GM12878 (cell line): ENCODE measurements around the gene CPNE5. TPM values are rescaled to one million over a fixed set of nuclear protein-coding genes. Genes with fewer than 3 reads are reported as not detected.

Experiments used
- ATAC-seq: fragments of 200-7000 bp; cut with Tn5 transposase; 3 replicates; pipeline ENCODE4 v1.9.1; 2020; ENCODE audit warnings: mild to moderate bottlenecking, moderate library complexity
- BruUV-seq: library from RNA; stranded (reverse); fragments of 400-500 nt; replicated peaks from 2 replicates; lab custom pipeline; 2021; lab: Mats Ljungman, UMichigan
- CTCF ChIA-PET: fragments of 300-600 bp; sonication (Branson Sonifier 250); formaldehyde crosslinking; extraction: SDS; loops from one replicate; lab custom pipeline; 2021; ENCODE audit warnings: inconsistent platforms; lab: Yijun Ruan, JAX
- POLR2A ChIA-PET: fragments of 350-600 bp; formaldehyde crosslinking; extraction: SDS; loops from one replicate; lab custom pipeline; 2021; ENCODE audit warnings: inconsistent platforms; lab: Charles Lee
- RAD21 ChIA-PET: fragments of 300-600 bp; sonication (Branson Sonifier 250); formaldehyde crosslinking; loops from one replicate; lab custom pipeline; 2023; ENCODE audit warnings: antibody characterized with exemption; ENCODE audit not compliant: unreplicated experiment; lab: Charles Lee
- SMC1A ChIA-PET: fragments of 300-600 bp; sonication (Branson Sonifier 250); formaldehyde crosslinking; loops from one replicate; lab custom pipeline; 2023; ENCODE audit not compliant: unreplicated experiment, uncharacterized antibody; lab: Charles Lee
- DNase-seq: peaks from one replicate; pipeline ENCODE4 v3.0.0-alpha.2; 2011; ENCODE audit warnings: low read depth, low spot score
- FAIRE-seq: peaks from 3 replicates; lab custom pipeline; 2011; peaks lifted over from hg19 to GRCh38; lab: Jason Lieb, UNC
- H2AFZ ChIP-seq: 2 replicates; pipeline ENCODE4 v1.6.0; 2011; ENCODE audit warnings: low read depth, low read length, control low read depth; ENCODE audit not compliant: control insufficient read depth
- H3K27ac ChIP-seq: 2 replicates; pipeline ENCODE4 v1.5.1; 2011; ENCODE audit warnings: control low read depth; ENCODE audit not compliant: control insufficient read depth, insufficient read depth
- H3K27me3 ChIP-seq, 2 experiments: replicated peaks in 1 of 2; 2 replicates each; pipeline versions ENCODE4 v1.6.0 to v1.6.1; 2011; ENCODE audit warnings: low read length in 1 of 2; ENCODE audit not compliant: control insufficient read depth in 2 of 2, insufficient read depth in 2 of 2
- H3K36me3 ChIP-seq, 2 experiments: 2 replicates each; pipeline ENCODE4 v1.5.1; 2011; ENCODE audit warnings: low read length in 1 of 2; ENCODE audit not compliant: control insufficient read depth in 2 of 2, insufficient read depth in 2 of 2
- H3K4me1 ChIP-seq: 2 replicates; pipeline ENCODE4 v1.6.1; 2011; ENCODE audit warnings: mild to moderate bottlenecking, low read length, moderate library complexity, mixed read lengths; ENCODE audit not compliant: control insufficient read depth, insufficient read depth
- H3K4me2 ChIP-seq: 2 replicates; pipeline ENCODE4 v1.6.0; 2011; ENCODE audit warnings: control low read depth; ENCODE audit not compliant: control insufficient read depth, insufficient read depth
- H3K4me3 ChIP-seq: fragments of 200-600 bp; sonication (generic); 2 replicates; pipeline ENCODE4 v1.5.1; 2016
- H3K79me2 ChIP-seq: 2 replicates; pipeline ENCODE4 v1.6.0; 2011; ENCODE audit warnings: low read length; ENCODE audit not compliant: control insufficient read depth, insufficient read depth
- H3K9ac ChIP-seq: 2 replicates; pipeline ENCODE4 v1.8.0; 2011; ENCODE audit warnings: low read length, control low read depth, mixed read lengths; ENCODE audit not compliant: control insufficient read depth, insufficient read depth
- H3K9me3 ChIP-seq: replicated peaks from 3 replicates; pipeline ENCODE4 v1.5.1; 2011; ENCODE audit warnings: mild to moderate bottlenecking, low read length; ENCODE audit not compliant: control insufficient read depth, insufficient read depth
- H4K20me1 ChIP-seq: 2 replicates; pipeline ENCODE4 v1.6.0; 2011; ENCODE audit not compliant: control insufficient read depth, insufficient read depth
- ATF2 ChIP-seq: IDR thresholded peaks from 2 replicates; pipeline ENCODE4 v1.6.1; 2012; ENCODE audit warnings: low read length, inconsistent platforms
- E2F8 ChIP-seq: fragments of 450-650 bp; IDR thresholded peaks from 2 replicates; pipeline ENCODE4 v1.6.1; 2018; ENCODE audit warnings: mild to moderate bottlenecking, low read depth, moderate library complexity; ENCODE audit not compliant: partially characterized antibody
- EED ChIP-seq: sonication (generic); IDR thresholded peaks from 2 replicates; pipeline ENCODE4 v1.6.1; 2016; ENCODE audit warnings: antibody characterized with exemption, low read depth
- EZH2 ChIP-seq: IDR thresholded peaks from 2 replicates; pipeline ENCODE4 v1.6.1; 2012; ENCODE audit warnings: low read depth, mild to moderate bottlenecking, control low read depth, inconsistent platforms, low read length, borderline replicate concordance; ENCODE audit not compliant: control insufficient read depth
- FOS ChIP-seq: IDR thresholded peaks from 3 replicates; pipeline ENCODE4 v1.6.1; 2011; ENCODE audit warnings: borderline replicate concordance; ENCODE audit not compliant: insufficient read length; ENCODE audit errors: extremely low read depth
- HSF1 ChIP-seq: fragments of 150-350 bp; IDR thresholded peaks from 2 replicates; pipeline ENCODE4 v1.6.1; 2014; ENCODE audit warnings: mild to moderate bottlenecking, low read depth, low read length
- KDM1A ChIP-seq: fragments of 200-600 bp; sonication (generic); IDR thresholded peaks from 2 replicates; pipeline ENCODE4 v1.6.1; 2016; ENCODE audit warnings: borderline replicate concordance
- MXI1 ChIP-seq: fragments of 150-350 bp; IDR thresholded peaks from 2 replicates; pipeline ENCODE4 v1.6.1; 2011; ENCODE audit warnings: low read depth, mild to moderate bottlenecking, inconsistent platforms, low read length, improper control_type of control experiment
- STAT1 ChIP-seq: fragments of 450-650 bp; conservative IDR thresholded peaks from 2 replicates; pipeline ENCODE4 v1.6.1; 2014; ENCODE audit warnings: antibody characterized with exemption, mild to moderate bottlenecking
- TARDBP ChIP-seq: IDR thresholded peaks from 2 replicates; pipeline ENCODE4 v1.6.1; 2016; ENCODE audit warnings: borderline replicate concordance
- TCF12 ChIP-seq: IDR thresholded peaks from 2 replicates; pipeline ENCODE4 v1.6.1; 2011; ENCODE audit warnings: low read depth, mild to moderate bottlenecking, low read length
- ZBTB4 ChIP-seq: fragments of 450-650 bp; formaldehyde crosslinking; IDR thresholded peaks from 2 replicates; pipeline ENCODE4 v1.4.0; 2022; ENCODE audit warnings: mild to moderate bottlenecking, moderate library complexity
- WGBS: methylation state at CpG from one replicate; pipeline ENCODE4 v1.1.6; 2016; ENCODE audit warnings: low lambda C conversion rate; ENCODE audit not compliant: insufficient replicate concordance, insufficient coverage; ENCODE audit errors: missing lambda C conversion rate; 5-methylcytosine and 5-hydroxymethylcytosine counted together
- in situ Hi-C: fragments of 300-500 bp; cut with MboI; formaldehyde crosslinking; loops from 9 replicates; pipeline ENCODE4 v1.14.3; 2018; ENCODE audit warnings: mixed read lengths
- intact Hi-C: fragments of 100-400 bp; cut with micrococcal nuclease; formaldehyde crosslinking; loops from one replicate; pipeline ENCODE4 v1.14.2; 2022; ENCODE audit not compliant: unreplicated experiment
- polyA plus RNA-seq, 11 experiments: library from polyadenylated mRNA; depleted of rRNA in 4 of 11; unstranded in 6 of 11; stranded (reverse) in 5 of 11; fragments of >200 nt; fragmentation: Nextera tagmentation in 4 of 11; fragmentation: Illumina TruSeq in 1 of 11; extraction: Ambion mirVana in 4 of 11; extraction: Trizol in 1 of 11; gene quantifications; 1 replicate in 1 of 11; 2 replicates in 10 of 11; pipeline versions ENCODE4 v1.2.1 to v1.2.3, GENCODE V29; 2011 to 2016; ENCODE audit warnings: inconsistent platforms in 2 of 11, missing spikeins in 2 of 11, low read depth in 1 of 11
- total RNA-seq, 4 experiments: library from RNA; depleted of rRNA in 3 of 4; stranded (reverse); fragments of >200 nt in 3 of 4; fragmentation: Illumina TruSeq in 1 of 4; extraction: Trizol in 1 of 4; gene quantifications; 2 replicates each; pipeline versions ENCODE4 v1.2.1 to v1.2.3, GENCODE V29; 2013 to 2021

CPNE5 gene
- total and polyA plus RNA-seq, 10 of the 15 experiments (the other 5 are each of a cell fraction or from before 2014, with no cell fraction given): 2.4 to 39.1 (median 18.2) TPM

GRCh38 chr6:36738108-36738507 lies 101.1 kb downstream of the CPNE5 start (continued):
- TF ChIP-seq EED (no peak), ZBTB4 (CRISPR knock-in tag) (no peak)

- ChIA-PET RAD21 (interaction anchor here (1.0 kb wide), 1 partner anchor 21 kb away, joined by 3 read pairs; no protein-coding TSS in a partner anchor), CTCF (interaction anchor here (0.9 to 1.1 kb wide), 2 partner anchors 22 to 47 kb away, joined by 3 read pairs; no protein-coding TSS in a partner anchor), POLR2A (interaction anchor here (0.5 to 1.2 kb wide), 2 partner anchors 16 to 142 kb away, joined by 3 read pairs; no protein-coding TSS in a partner anchor), SMC1A (interaction anchor here (0.6 kb wide), 1 partner anchor 266 kb away, joined by 3 read pairs; no protein-coding TSS in a partner anchor)
- H4K20me1 ChIP-seq: no peaks in the 10 kb centered on the region
- H3K4me3 ChIP-seq: no peak overlapping the region
- no TSS peak for BruUV-seq
- H3K27ac ChIP-seq: no peak overlapping the region
- H3K4me1 ChIP-seq: no peaks in the 10 kb centered on the region; the same call in 1 of the 2 replicates
- no peaks in the 10 kb centered on the region for H3K9me3 ChIP-seq
- in situ Hi-C loops: no loop called here
- no peaks in the 10 kb centered on the region for H3K27me3 ChIP-seq
- FAIRE-seq (no peak), DNase-seq (no peak), ATAC-seq (no peak)
- no peaks in the 10 kb centered on the region for H3K36me3 ChIP-seq
- intact Hi-C loops: no loop called here
- H3K4me2 ChIP-seq: no peak overlapping the region
- WGBS: 73% methylated on average over 14 of the region's 14 CpGs
- H2AFZ ChIP-seq: no peak overlapping the region
- H3K79me2 ChIP-seq: no peaks in the 10 kb centered on the region
- H3K9ac ChIP-seq: no peak overlapping the region
- no peak for TF ChIP-seq ATF2
- TF ChIP-seq TCF12: no peak
- no peak for TF ChIP-seq HSF1
- no peak for TF ChIP-seq TARDBP
- no peak for TF ChIP-seq FOS
- TF ChIP-seq KDM1A: no peak
- no peak for TF ChIP-seq STAT1
- no peak for TF ChIP-seq MXI1
- TF ChIP-seq E2F8: no peak
- TF ChIP-seq EZH2: no peak
Measured at GRCh38 chr6:36737043-36737785, 102.0 kb downstream of the CPNE5 start.
